ENCODE data around the gene B3GAT3.
"Not testable (repeated sequence)": the region's sequence is repeated elsewhere in the genome, so short reads cannot be mapped to it uniquely, and the experiment has no call there.

The B3GAT3 gene

DNA sequence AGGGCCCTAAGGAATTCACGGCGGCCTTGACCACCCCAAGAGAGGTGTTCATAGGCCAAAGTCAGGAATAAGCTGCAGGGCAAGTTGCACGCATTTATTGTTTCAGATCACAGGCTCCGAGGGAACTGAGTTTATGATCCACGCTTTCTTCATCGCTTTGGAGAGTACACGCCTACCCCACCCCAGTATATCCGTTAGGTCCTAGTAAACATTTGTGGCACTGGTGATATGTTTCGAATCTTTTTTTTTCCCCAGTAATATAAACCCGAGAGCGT is 23.8 kb upstream of the B3GAT3 start:
- FAIRE-seq: no peak

DNA sequence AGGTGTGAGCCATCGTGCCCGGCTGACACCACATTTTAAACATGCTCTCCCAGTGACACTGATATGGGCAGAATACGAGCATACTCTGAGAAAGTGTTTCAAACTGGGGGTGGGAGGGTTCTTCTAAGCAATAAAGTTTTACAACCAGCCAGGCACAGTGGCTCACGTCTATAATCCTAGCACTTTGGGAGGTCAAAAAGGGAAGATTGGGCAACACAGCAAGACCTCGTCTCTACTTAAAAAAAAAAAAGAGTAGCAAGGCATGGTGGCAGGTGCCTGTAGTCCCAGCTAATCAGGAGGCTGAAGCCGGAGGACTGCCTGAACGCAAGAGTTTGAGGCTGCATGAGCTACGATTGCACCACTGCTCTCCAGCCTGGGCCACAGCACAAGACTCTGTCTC is 22.4 kb upstream of the B3GAT3 start:
- FAIRE-seq: no peak

DNA sequence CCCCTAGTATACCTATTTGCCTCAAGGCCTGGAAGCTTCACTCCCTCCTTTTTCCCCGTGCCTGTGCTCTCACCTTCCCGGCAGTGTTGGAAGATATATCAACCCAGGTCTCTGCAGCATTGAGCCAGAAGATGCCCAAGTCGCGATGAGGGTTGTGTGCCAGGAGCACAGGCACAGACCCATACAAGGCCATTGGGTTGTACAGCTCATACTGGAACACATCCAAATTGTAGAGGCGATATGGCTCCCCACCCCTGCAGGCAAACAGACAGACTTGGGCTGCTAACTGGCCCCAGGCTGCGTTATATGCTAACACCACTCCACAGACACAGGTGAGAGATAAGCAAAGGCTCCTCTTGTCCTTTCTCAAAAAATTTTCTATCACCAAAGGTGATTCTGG is 10.7 kb upstream of the B3GAT3 start:
- no peak for FAIRE-seq

DNA sequence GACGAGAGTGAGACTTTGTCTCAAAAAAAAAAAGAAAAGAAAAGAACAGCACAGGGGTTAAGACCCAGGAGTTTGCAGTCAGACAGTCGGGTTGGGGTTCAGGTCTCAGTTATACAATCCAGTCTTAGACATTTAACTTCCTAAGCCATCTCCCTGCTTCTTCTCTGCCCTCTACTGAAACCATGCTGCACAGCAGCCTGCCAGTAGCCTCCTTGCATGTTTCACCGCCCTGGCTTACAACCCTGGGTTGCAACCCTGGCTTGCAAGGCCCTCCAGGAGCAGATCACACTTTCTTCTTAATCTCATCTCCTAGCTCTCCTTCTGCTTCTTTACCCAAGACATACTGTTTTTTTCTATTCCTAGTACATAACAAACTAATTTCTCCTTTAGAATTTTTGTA is 5.9 kb upstream of the B3GAT3 start:
- no peak for FAIRE-seq

DNA sequence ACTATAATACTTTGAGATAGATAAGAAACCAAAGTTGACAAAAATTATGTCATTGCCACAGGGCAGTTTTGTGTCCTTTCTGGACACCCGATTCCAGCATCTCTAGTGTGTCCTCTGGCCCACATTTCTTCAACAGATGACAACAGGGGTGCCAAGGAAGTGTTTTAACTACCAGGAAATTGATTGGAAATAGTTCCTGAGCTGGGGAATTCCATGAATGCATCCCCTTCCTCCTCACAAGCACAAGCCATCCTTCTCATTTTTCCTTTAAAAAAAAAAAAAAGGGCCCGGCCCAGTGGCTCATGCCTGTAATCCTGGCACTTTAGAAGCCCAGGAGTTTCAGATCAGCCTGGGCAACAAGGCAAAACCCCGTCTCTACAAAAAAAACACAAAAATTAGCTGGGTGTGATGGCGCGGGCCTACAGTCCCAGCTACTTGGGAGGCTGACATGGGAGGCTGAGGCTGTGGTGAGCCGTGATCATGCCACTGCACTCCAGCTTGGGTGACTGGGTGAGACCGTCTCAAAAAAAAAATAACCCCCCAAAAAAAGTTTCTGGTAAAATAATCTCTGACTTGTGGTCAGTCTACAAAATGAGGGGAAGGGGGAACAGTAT is 797 bp upstream of the B3GAT3 start:
- no peak for FAIRE-seq

DNA sequence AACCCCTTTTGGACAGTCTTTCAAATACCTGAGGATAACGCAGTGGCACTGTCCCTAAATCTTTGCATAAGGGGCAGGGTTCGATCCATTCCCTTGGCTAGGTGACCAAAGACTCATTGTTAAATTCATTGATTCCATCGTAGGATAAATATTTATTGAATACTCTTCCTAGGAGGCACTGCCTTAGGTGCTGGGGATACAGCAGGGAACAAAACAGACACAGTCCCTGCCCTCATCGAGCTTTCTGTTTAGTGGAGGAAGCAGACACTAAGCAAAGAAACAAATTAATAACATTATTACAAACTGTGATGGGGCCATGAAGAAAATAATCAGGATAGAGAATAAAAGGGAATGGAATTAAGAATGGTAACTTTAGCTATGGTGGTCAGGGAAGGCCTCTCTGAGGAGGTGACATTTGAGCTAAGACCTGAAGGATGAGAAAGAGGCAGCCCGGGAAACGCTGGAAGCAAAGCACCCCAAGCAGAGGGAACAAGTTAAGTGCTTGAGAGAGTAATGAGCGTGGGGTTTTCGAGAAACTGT is 689 bp downstream of the B3GAT3 start:
- FAIRE-seq: no peak

DNA sequence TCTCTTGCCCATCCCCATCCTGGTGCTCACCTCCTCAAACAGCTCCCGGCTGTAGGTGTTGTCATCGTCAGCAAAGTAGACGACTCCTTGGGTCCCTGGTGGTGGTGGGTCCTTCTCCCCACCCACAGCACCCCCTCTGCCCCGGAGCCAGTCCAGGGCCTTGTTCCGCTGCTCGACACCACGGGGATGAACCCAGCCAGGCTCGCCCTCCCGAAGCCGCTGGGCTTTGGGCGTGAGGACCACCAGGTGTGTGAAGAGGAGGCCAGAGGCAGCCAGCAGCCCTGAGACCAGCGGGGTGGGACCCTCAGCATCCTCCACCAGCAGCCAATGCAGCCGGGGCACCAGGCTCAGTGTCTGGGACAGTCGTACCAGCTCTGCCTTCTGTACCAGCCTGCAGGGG is 4.8 kb downstream of the B3GAT3 start:
- not testable (repeated sequence) for FAIRE-seq

DNA sequence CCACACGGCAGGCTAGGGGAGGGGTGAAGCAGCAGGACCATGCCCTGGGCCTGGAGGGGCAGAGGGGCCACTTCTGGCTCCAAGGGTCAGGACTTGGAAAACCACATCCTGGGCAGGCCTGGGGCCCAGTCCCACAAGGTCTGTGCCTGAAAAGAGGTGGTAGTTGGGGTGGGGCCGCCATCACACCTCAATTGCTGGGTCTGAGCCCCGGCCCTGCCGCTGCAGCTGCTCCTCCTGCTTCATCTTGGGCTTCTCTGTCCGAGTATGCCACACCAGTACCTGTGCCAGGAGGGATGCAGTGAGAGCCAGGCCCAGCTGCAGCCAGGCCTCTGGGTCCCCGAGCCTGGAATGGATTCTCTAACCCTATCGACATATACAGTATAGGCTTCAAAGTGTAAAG is 6.3 kb downstream of the B3GAT3 start:
- no peak for FAIRE-seq

DNA sequence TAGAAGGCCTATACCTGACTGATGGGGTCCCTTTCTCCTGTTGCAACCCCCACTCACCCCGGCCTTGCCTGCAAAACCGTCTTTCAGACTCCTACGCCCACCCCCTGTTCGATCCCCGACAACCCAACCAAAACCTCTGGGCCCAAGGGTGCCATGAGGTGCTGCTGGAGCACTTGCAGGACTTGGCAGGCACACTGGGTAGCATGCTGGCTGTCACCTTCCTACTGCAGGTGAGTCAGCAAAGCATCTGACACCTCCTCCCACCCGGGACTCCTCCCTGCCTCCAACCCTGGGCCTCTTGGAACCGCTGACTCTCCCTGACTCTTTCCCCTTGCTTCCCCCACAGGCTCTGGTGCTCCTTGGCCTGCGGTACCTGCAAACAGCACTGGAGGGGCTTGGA is 7.5 kb downstream of the B3GAT3 start:
- FAIRE-seq: no peak

DNA sequence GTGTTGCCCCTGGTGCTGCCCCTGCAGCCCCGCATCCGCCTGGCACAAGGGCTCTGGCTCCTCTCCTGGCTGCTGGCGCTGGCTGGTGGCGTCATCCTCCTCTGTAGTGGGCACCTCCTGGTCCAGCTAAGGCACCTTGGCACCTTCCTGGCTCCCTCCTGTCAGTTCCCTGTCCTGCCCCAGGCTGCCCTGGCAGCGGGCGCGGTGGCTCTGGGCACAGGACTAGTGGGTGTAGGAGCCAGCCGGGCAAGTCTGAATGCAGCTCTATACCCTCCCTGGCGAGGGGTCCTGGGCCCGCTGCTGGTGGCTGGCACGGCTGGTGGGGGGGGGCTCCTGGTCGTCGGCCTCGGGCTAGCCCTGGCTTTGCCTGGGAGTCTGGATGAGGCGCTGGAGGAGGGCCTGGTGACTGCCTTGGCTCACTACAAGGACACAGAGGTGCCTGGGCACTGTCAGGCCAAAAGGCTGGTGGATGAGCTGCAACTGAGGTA is 8.5 kb downstream of the B3GAT3 start:
- FAIRE-seq: no peak

DNA sequence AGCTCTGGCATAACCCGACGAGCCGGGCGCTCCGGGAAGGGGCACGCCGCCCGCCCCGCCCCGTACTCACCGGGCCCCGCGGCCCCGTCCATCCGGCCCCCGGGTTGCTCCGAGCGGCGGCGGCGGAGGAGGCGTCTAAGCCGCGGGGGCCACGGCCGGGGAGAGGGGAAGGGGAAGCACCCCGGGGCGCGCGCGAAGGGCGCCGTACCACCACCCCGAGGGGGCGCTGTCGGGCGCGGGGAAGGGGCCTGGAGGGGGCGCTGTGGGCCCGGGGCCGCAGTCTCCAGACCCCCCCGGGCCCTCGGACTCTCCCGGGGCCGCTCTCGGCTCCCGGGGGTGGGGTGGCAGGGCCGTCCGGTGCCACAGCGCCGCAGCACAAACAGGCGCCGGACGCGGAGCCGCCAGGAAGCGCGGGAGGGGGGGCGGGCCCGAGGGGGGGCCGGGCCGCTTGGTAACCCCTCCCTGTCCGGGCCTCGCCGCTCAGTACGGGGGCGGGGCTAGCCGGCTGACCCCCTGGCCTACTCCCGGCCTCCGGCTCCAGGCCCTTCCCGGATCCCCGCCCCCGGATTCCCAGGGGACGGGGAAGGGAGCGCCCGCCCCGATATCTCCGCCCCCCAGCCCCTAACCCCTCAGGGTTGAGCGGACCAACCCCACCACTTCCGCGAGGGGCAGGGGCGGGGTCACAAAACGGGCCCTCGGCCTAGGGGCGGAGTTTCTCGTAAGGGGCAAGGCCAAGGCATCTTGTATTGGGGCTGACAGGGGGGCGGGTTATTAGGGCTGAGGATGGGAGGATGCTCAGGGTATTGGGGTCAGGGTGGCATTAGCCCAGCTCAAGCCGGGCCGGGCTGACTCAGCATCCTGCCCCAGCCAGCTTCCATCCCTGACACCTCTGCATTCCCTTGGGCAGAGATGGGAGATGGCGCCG is 9.2 kb downstream of the B3GAT3 start, which contains the start of the genes EML3 and ROM1:
TSS of gene EML3 (minus strand) at position 410 of the 925 bp plus-strand sequence. CDS start at position 92, 318 bp downstream.
TSS of gene ROM1 (plus strand) at position 892 of the 925 bp plus-strand sequence. CDS start at position 917, 25 bp downstream.
- no peak for FAIRE-seq

DNA sequence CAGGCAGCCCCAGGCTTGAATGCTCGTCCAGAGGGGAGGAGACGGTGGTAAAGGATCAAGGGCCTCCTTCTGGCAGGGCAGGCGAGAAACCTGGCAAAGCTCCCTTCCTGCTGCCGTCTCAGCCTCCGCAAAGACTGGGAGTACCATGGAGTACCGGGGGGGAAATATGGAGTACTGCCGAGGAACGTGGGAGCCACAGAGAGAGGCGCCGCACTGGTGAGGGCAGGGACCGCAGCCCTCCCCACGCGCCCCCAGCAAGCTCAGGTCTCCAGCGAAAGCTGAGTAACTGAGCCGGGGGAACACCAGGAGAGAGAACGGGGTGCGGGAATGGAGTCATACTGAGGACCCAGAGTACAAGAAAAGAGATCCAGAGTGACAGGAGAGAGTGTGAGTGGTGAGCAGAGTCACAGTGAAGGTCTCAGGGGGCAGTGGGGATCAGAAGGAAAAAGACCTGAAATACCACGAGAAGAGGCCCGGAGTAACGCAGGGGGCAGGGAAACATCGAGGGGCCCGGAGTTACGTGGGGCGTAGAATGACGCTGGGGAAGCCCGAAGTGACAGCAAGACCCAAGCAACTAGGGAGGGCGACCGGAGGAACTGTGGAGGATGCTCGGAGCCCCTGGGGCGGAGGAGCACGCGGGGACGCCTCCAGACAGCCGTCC is 10.0 kb downstream of the B3GAT3 start:
- FAIRE-seq: no peak

DNA sequence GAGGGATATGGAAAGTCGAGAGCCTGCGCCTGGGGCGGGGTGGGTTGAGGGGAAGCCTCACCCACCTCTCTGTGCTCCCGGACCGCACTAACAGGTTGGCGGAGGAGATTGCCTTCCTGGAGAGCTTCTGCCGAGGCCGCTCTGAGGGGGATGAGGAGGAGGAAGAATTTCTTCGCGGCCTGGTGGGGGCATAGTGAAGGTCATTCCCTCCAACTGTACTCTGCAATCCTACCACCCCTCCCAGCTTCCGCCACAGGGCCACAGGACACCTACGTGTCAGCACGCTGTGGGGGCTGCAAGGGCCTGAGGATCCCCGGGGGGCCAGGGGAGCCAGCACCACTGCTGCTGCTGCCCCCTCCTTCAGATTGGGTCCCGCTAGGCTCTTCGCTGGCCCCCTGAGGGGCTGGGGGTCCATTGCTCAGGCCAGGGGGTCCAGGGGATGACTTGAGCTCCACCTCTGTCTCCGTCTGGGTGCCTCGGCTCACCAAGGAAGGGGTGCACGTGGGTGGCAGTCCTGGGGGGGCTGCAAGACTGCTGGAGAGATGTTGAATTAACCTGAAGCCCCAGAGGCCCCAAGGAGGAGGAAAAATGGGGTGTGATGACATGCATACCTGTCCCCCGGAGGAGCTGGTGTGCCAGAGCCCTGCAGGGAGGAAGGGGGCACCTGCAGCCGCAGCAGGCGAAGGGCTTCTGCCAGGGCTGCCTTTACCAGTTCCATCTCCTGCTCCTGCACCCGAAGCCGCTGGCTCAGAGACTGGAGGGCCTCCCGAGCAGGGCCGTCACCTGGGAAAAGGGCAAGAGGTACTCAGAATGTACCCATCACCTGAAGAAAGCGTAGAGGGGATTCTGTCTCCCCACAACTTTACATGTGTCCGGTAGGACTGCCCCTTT is 10.7 kb downstream of the B3GAT3 start:
- no peak for FAIRE-seq

DNA sequence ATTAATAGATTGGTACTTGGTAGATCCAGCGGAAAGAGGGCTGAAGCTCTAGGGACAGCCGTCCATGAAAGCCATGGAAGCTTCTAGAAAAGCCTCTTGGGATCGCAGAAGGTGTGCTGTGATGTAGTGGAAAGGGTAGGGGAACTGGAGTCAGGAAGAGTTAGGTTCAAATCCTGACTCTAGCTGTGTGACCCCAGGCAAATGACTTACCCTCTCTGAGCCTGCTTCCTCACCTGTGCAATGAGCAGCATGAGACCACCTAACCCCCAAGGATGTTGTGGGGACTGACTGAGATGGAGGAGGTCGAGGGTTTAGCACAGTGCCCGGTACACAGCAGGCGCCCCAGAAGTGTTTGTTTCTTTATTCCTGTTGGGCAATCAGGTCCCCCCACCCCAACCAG is 11.4 kb downstream of the B3GAT3 start:
- no peak for FAIRE-seq

DNA sequence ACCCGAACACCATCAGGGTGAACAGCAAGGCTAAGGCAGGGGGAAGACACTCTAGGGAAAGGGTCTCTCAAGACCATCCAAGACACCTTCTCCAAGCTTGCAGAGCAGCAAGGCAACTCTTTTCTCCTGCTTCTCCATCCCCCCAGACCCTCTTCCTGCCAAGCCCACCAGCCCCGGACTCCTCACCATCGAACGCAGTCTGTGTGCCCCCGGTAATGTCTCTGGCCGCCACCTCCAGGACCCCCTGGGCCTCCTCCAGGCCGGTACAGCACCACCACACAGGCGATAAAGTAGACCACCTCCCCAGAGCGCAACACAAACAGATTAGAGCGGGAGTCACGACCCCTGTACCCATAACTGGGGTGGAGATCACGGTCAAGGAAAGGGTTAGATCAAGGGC is 13.0 kb downstream of the B3GAT3 start:
- no peak for FAIRE-seq

DNA sequence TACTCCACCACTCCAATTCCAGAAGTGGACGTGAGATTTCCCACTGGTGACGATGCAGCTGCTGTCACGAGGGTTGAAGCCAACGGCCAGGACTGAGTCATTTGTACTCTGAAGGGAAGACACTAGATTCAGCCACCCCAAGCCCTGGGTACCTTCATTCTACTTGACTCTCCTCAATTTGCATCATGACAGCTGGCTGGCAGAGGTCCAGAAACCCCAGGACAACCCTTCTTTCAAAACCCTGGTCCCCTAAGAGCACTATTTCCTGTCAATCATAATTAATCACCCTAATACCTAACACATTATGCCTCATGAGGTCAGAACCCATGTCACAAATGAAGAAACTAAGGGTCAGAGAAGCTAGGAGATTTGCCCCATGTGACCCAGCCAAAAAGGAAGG is 14.1 kb downstream of the B3GAT3 start:
- no peak for FAIRE-seq

DNA sequence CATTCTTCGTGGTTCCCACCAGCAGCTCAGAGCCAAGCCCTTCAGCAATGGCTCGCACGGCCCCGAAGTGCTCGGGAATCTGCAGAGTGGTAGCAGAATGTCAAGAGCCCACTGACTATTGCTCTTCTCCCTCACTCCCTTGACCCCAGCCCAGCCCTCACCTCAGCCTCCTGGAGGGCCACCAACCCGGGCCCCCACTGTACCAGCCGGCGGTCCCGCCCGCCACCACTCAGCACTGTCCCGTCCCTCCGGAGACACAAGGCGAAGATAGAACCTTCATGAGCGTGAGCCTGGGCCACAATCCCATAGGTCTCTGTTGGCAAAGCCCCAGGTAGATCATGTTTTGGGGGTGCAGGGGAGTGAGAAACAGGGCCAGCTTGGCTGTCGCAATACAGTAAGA is 15.9 kb downstream of the B3GAT3 start:
- FAIRE-seq: no peak

DNA sequence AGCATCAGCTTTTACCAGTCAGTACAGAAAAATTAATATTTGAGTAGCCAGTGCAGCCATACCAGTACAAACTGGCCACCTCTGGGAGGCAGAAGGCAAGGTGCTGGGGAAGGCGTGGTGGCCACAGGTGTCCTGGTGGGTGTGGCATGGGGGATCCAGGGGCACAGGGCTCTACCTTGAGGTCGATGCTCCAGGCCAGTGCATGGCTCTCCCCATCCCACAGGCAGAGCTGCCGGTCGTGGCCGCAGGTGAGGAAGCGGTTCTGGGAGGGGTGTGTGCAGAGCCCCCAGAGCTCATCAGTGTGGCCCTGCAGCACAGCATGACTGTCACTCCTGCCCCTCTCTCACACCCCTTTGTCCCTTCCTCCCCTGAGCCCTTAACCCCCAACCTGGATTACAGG is 16.3 kb downstream of the B3GAT3 start:
- FAIRE-seq: no peak

DNA sequence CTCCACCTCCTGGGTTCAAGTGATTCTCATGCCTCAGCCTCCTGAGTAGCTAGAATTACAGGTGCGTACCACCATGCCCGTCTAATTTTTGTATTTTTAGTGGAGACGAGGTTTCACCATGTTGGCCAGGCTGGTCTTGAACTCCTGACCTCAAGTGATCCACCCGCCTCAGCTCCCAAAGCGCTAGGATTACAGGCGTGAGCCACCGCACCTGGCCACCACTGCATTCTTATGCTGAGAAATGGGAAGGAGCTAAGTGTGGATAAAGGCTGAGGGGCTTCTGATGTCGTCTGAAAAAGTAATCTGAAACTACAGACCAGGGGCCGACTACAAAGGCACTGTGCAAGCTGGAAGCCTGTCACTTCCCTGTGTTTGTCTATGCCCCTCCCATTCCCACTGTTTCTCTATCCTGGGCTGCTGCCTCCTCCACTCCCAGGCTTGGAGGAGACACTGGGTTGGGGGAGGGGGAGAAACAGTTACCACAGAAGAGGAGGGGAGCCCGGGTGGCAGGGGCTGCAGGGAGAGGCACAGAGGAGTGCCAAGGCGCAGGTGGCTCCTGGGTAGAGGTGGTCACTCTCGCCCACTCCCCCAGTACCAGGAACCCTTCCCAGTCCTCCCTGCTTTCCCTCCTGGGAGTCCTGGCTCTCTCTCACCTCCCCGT is 17.2 kb downstream of the B3GAT3 start:
- no peak for FAIRE-seq

DNA sequence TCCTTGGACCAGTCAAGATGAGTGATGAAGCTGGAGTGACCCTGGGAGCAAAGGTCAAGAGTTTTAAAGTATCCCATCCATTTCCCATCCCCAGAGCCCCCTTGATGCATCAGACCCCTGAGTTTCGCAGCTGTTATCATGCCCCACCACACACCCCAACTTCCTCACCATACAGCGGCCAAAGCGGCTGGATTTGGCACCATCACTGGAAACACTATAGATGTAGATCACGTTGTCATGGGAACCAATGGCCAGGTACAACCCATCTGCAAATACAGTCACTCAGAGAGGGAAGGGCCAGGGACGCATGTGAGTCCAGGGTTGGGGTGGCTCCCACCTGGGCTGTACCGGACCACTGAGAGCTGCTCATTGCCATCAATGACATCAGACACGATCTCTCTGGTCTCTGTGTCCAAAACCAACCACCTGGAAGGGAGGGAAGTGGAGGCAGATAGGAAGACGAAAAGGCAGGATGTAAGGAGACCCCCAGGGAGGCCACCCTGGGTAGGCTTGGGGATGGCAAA is 17.9 kb downstream of the B3GAT3 start:
- no peak for FAIRE-seq

DNA sequence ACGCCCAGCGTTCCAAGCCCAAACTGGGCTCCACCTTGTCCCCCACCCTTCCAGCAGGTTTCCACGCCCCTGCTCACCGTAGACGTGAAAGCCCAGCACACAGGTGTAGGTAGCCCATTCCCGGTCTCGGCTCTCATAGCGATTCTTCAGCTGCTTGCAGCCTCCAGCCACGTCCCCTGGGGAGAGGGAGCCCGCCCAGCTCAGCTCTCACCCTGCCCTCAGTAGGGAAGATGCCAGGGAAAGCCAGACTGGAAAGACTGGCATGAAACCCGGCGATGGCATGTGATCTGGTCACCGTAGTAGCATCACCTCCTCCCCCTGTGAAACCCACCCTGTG is 18.7 kb downstream of the B3GAT3 start:
- no peak for FAIRE-seq
